ENCODE results near the gene A1BG.

- TF ChIP-seq, protein P1, sequence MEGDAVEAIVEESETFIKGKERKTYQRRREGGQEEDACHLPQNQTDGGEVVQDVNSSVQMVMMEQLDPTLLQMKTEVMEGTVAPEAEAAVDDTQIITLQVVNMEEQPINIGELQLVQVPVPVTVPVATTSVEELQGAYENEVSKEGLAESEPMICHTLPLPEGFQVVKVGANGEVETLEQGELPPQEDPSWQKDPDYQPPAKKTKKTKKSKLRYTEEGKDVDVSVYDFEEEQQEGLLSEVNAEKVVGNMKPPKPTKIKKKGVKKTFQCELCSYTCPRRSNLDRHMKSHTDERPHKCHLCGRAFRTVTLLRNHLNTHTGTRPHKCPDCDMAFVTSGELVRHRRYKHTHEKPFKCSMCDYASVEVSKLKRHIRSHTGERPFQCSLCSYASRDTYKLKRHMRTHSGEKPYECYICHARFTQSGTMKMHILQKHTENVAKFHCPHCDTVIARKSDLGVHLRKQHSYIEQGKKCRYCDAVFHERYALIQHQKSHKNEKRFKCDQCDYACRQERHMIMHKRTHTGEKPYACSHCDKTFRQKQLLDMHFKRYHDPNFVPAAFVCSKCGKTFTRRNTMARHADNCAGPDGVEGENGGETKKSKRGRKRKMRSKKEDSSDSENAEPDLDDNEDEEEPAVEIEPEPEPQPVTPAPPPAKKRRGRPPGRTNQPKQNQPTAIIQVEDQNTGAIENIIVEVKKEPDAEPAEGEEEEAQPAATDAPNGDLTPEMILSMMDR (IDR thresholded peaks at IDR 0.05; ENCODE audit: insufficient read depth, low read length): no peak
- TF ChIP-seq GABPA (IDR thresholded peaks at IDR 0.05; ENCODE audit: low read depth): no peak
- TF ChIP-seq POLR2AphosphoS5 (IDR thresholded peaks at IDR 0.05; ENCODE audit: low read depth): no peak
- TF ChIP-seq REST (IDR thresholded peaks at IDR 0.05; ENCODE audit: insufficient replicate concordance, low read depth): no peak
Measured at GRCh38 chr19:58350871-58351557, 2.3 kb downstream of the A1BG start.
